ENCODE measurements around the gene MOB3B.
"Not testable (repeated sequence)": the region's sequence is repeated elsewhere in the genome, so short reads cannot be mapped to it uniquely, and the experiment has no call there.

MOB3B gene

GRCh38 chr9:27473111-27473529 is 56.5 kb downstream of the MOB3B start:
- peak; percentile 12 for DNase-seq

GRCh38 chr9:27472195-27472594 is 57.4 kb downstream of the MOB3B start:
- peak; percentile 13 for DNase-seq

GRCh38 chr9:27471789-27472188 is 57.8 kb downstream of the MOB3B start:
- DNase-seq = no peak

- no peak for DNase-seq
Measured at GRCh38 chr9:27471366-27471765, 58.2 kb downstream of the MOB3B start.

GRCh38 chr9:27470291-27470856 is 59.2 kb downstream of the MOB3B start:
- DNase-seq = no peak

GRCh38 chr9:27469550-27469949 is 60.1 kb downstream of the MOB3B start:
- DNase-seq = no peak

- DNase-seq = no peak
Measured at GRCh38 chr9:27468462-27469110, 61.0 kb downstream of the MOB3B start.

GRCh38 chr9:27468000-27468399 is 61.6 kb downstream of the MOB3B start:
- DNase-seq = no peak

- no peak for DNase-seq
Measured at GRCh38 chr9:27467486-27467885, 62.1 kb downstream of the MOB3B start.

GRCh38 chr9:27466516-27466915 is 63.1 kb downstream of the MOB3B start:
- DNase-seq = not testable (repeated sequence)

GRCh38 chr9:27464950-27465349 is 64.7 kb downstream of the MOB3B start:
- DNase-seq = not testable (repeated sequence)

GRCh38 chr9:27462846-27463245 is 66.8 kb downstream of the MOB3B start:
- no peak for DNase-seq

GRCh38 chr9:27462434-27462833 is 67.2 kb downstream of the MOB3B start:
- no peak for DNase-seq

GRCh38 chr9:27460226-27461023 is 69.2 kb downstream of the MOB3B start:
- no peak for DNase-seq

GRCh38 chr9:27457445-27457844 is 72.2 kb downstream of the MOB3B start:
- no peak for DNase-seq

GRCh38 chr9:27453860-27454553 is 75.6 kb downstream of the MOB3B start:
- no peak for DNase-seq

GRCh38 chr9:27451207-27451797 is 78.3 kb downstream of the MOB3B start:
- DNase-seq = peak; percentile 40

- no peak for DNase-seq
Measured at GRCh38 chr9:27450752-27451151, 78.9 kb downstream of the MOB3B start.

- not testable (repeated sequence) for DNase-seq
Measured at GRCh38 chr9:27448356-27448755, 81.3 kb downstream of the MOB3B start.

GRCh38 chr9:27447031-27447683 is 82.5 kb downstream of the MOB3B start:
- no peak for DNase-seq

- no peak for DNase-seq
Measured at GRCh38 chr9:27445688-27446087, 83.9 kb downstream of the MOB3B start.

GRCh38 chr9:27445057-27445595 is 84.5 kb downstream of the MOB3B start:
- no peak for DNase-seq
